GM21367 (cell line): ENCODE data around the gene NME5.
"Not testable (repeated sequence)": the region's sequence is repeated elsewhere in the genome, so short reads cannot be mapped to it uniquely, and the experiment has no call there.

Experiments
- ATAC-seq: cut with Tn5 transposase; IDR thresholded peaks from one replicate; pipeline ENCODE4 v1.9.1; 2021; ENCODE audit not compliant: unreplicated experiment

NME5 gene

DNA sequence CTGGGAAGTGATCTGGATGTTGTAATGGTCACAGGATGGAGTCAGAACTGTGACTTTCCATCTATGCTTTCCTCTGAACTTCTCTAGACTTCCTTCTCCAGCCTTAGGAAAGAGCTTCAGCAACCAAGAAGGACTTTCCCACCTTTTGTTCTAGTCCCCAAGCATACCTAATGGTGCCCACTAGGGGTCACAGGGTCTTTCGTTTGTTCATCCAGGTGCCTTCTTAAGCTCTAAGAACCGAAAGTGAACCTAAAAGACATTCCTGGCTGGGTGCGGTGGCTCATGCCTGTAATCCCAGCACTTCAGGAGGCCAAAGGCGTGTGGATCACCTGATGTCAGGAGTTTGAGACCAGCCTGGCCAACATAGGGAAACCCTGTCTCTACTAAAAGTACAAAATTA lies 57.2 kb downstream of the NME5 start:
- ATAC-seq = no peak

DNA sequence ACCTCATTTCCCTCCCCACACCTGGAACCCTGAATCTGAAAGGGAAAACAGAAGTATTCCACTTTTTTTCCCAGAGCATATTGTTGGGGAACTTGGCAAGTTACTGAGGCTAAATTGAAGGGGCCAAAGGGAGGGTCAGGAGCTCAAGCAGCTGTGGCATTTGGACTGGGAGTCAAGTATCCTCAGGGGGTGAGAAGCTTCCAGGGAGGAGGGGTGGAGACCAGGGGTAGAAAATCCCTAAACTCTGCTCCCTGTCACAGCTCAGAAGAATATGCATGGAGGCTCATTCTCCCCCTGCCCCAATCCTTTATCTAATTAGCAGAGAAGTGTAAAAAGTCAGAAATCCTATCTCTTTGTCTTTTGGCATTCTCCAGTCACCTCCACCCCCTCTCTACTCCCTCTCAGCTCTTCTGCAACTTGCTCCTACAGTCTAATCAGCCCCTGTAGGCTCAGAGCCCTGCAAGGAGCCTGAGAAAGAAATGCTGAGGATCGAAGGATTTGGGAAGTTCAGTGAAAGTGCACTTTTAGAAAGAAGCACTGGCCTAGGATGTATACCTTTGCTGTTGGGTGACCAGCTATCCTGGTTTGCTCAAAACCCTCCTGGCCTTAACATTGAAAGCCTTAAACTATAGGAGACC lies 61.1 kb downstream of the NME5 start:
- ATAC-seq = no peak

DNA sequence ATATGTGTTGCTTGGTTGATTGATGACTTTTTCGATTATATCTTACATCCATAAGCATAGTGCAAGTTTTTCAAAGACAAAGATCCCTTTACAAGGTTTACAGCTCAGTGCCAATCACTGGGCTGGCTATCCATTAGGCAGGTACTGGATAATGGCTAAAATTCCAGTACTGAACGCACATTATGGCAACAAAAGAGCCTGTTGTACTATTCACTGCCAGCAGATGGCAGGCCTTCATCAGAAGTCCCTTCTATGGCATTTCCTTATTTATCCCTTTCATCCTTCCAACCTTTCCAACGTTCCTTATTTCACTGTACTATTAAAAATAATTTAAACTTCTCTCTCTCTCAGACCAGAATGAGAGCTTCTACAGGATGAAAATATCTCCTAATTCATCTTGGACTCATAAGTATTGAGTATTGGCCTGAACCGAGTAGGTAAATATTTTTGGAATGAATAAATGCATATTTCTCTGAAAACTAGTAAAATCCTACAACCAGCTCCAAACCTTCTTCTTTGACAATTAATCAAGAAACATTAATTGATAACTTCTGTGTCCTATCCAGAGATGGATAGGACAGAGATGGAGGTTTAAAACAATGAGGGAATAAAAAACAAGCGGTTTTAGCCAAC lies 62.0 kb downstream of the NME5 start:
- no peak for ATAC-seq

DNA sequence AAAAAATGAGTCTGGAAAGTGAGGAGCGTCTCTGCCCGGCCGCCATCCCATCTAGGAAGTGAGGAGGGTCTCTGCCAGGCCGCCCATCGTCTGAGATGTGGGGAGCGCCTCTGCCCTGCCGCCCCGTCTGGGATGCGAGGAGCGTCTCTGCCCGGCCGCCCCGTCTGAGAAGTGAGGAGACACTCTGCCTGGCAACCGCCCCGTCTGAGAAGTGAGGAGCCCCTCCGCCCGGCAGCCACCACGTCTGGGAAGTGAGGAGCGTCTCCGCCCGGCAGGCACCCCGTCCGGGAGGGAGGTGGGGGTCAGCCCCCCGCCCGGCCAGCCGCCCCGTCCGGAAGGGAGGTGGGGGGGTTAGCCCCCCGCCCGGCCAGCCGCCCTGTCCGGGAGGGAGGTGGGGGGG lies 69.2 kb downstream of the NME5 start:
- ATAC-seq = not testable (repeated sequence)

DNA sequence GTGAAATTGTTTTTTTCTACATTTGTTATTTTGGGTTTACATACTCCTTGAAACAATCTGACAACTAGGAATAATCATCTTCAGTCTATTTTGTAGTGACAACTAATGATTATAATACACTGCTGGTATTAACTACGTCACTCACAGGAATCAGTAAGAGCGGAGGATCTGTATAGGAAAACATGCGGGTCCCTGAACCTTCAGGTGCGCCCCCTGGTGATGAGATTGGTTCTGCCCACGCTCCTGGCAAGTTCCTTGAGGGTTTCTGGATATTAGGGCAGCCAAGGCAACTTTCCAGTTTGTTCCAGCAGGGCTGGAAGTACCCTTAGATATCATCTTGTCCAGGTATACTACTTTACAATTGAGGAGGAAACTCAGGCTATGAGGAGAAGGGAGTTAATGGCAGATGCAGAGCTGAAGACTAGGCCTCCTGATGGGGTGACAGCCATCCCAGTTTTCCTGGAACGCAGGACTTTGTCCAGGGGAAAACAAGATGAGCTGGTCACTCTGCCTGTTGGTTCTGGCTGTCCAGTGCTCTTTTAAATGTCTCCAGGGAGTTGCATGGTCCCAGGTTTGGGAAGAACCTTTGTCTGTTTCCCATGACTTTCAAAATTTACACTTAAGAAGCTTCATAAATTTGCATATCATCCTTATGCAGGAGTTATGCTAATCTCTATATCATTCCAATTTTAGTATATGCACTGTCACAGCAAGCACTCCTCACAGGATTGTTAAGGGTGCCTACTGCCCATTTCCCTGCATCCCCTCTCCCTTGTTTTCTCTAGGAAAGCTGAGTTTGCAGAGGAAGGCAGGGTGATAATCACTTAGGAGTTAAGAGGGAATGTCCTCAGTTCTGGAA lies 70.3 kb downstream of the NME5 start:
- ATAC-seq = no peak

DNA sequence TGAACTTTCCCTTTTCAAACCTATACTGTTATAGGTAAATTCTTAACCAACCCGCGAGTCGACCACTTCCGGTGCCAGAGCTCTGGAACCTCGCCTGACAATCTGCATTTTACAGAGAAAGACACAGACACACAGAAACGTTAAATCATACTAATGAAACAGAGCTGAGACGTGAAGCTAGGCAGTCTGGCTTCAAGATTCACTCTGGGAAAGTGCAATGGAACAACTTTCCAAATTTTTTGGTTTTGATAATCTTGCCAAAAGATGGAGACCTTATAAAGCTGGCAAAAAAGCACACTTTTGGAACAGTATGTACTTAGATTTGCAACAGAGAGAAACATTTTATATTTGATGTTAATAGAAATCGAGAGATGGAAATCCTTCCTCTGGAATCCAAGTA lies 71.3 kb downstream of the NME5 start:
- ATAC-seq = no peak
